GF-D8 (cell line): Measurements from ENCODE around the gene LDLRAD2.
"Not testable (repeated sequence)": the region's sequence is repeated elsewhere in the genome, so short reads cannot be mapped to it uniquely, and the experiment has no call there.

Experiments used
- DNase-seq: peaks from one replicate; lab custom pipeline; 2025; lab: John Stamatoyannopoulos, UW

LDLRAD2 gene

GRCh38 chr1:21823980-21824702 is 12.1 kb downstream of the LDLRAD2 start:
- DNase-seq = no peak

- DNase-seq = no peak
These were observed 12.9 kb downstream of the LDLRAD2 start for GRCh38 chr1:21824926-21825325.

- no peak for DNase-seq
These were observed 13.3 kb downstream of the LDLRAD2 start for GRCh38 chr1:21825393-21825792.

GRCh38 chr1:21826694-21827093 is 14.6 kb downstream of the LDLRAD2 start:
- not testable (repeated sequence) for DNase-seq

GRCh38 chr1:21827141-21827679 is 15.1 kb downstream of the LDLRAD2 start:
- no peak for DNase-seq

- no peak for DNase-seq
These were observed 16.0 kb downstream of the LDLRAD2 start for GRCh38 chr1:21828075-21828474.

GRCh38 chr1:21828506-21829210 is 16.6 kb downstream of the LDLRAD2 start:
- DNase-seq = no peak

- DNase-seq = no peak
These were observed 17.2 kb downstream of the LDLRAD2 start for GRCh38 chr1:21829294-21829693.

- no peak for DNase-seq
These were observed 18.9 kb downstream of the LDLRAD2 start for GRCh38 chr1:21830792-21831453.

- no peak for DNase-seq
These were observed 19.4 kb downstream of the LDLRAD2 start for GRCh38 chr1:21831454-21831970.

GRCh38 chr1:21833392-21833976 is 21.4 kb downstream of the LDLRAD2 start:
- DNase-seq = no peak

GRCh38 chr1:21834094-21834493 is 22.0 kb downstream of the LDLRAD2 start:
- no peak for DNase-seq

- no peak for DNase-seq
These were observed 22.6 kb downstream of the LDLRAD2 start for GRCh38 chr1:21834666-21835065.

- no peak for DNase-seq
These were observed 23.9 kb downstream of the LDLRAD2 start for GRCh38 chr1:21836010-21836409.

- DNase-seq = no peak
These were observed 24.7 kb downstream of the LDLRAD2 start for GRCh38 chr1:21836729-21837128.

GRCh38 chr1:21837476-21837875 is 25.4 kb downstream of the LDLRAD2 start:
- DNase-seq = no peak

- DNase-seq = no peak
These were observed 26.5 kb downstream of the LDLRAD2 start for GRCh38 chr1:21838359-21839157.

- DNase-seq = no peak
These were observed 27.4 kb downstream of the LDLRAD2 start for GRCh38 chr1:21839337-21840037.

GRCh38 chr1:21840981-21841380 is 28.9 kb downstream of the LDLRAD2 start:
- no peak for DNase-seq

GRCh38 chr1:21841852-21842466 is 29.9 kb downstream of the LDLRAD2 start:
- DNase-seq = no peak
